HepG2 (cell line): Measurements from ENCODE around the gene HHATL. TPM values are rescaled to one million over a fixed set of nuclear protein-coding genes. Genes with fewer than 3 reads are reported as not detected.

Experiments
- polyA plus RNA-seq, 8 experiments: library from polyadenylated mRNA; depleted of rRNA in 3 of 8; stranded (reverse) in 7 of 8; unstranded in 1 of 8; fragments of >200 nt; fragmentation: Illumina TruSeq in 4 of 8; extraction: Trizol in 4 of 8; gene quantifications; 2 replicates each; pipeline versions ENCODE4 v1.2.1 to v1.2.3, GENCODE V29; 2011 to 2016; ENCODE audit warnings: low read depth in 4 of 8, missing spikeins in 1 of 8, mixed read lengths in 1 of 8; ENCODE audit not compliant: insufficient read depth in 1 of 8
- total RNA-seq, 5 experiments: library from RNA; depleted of rRNA; stranded (reverse); fragments of >200 nt; fragmentation: Illumina TruSeq; extraction: Trizol; gene quantifications; 2 replicates each; pipeline ENCODE4 v1.2.3, GENCODE V29; 2016; ENCODE audit warnings: low read depth in 1 of 5

HHATL gene
- total and polyA plus RNA-seq, 2 of the 13 experiments (the other 11 are each of a cell fraction or from before 2014, with no cell fraction given) = 0.26 TPM; not detected in 1

Other genes with a start within 250 kb of the HHATL start
- 0.04 TPM in 1 of 2 replicates, not detected in the other for gene VIPR1, start 200.2 kb downstream of the HHATL start, total RNA-seq (2016; rRNA removed; fragmentation: Illumina TruSeq; extraction: Trizol)
- 0.07 and 0.11 TPM in 2 replicates for gene VIPR1, start 200.2 kb downstream of the HHATL start, polyA plus RNA-seq (2011; rRNA removed)
- 38.4 and 40.0 TPM in 2 replicates for gene SEC22C, start 120.8 kb downstream of the HHATL start, total RNA-seq (2016; rRNA removed; fragmentation: Illumina TruSeq; extraction: Trizol)
- gene SEC22C, start 120.8 kb downstream of the HHATL start, polyA plus RNA-seq (2011; rRNA removed) = 20.0 and 21.9 TPM in 2 replicates
- 53.1 and 79.3 TPM in 2 replicates for gene SS18L2, start 111.9 kb downstream of the HHATL start, total RNA-seq (2016; rRNA removed; fragmentation: Illumina TruSeq; extraction: Trizol)
- 31.1 and 38.7 TPM in 2 replicates for gene SS18L2, start 111.9 kb downstream of the HHATL start, polyA plus RNA-seq (2011; rRNA removed)
- gene NKTR, start 102.1 kb downstream of the HHATL start, total RNA-seq (2016; rRNA removed; fragmentation: Illumina TruSeq; extraction: Trizol) = 24.9 and 59.6 TPM in 2 replicates
- gene NKTR, start 102.1 kb downstream of the HHATL start, polyA plus RNA-seq (2011; rRNA removed) = 35.0 and 41.3 TPM in 2 replicates
- 1.4 and 3.1 TPM in 2 replicates for gene ZBTB47, start 49.1 kb downstream of the HHATL start, total RNA-seq (2016; rRNA removed; fragmentation: Illumina TruSeq; extraction: Trizol)
- 1.5 and 2.4 TPM in 2 replicates for gene ZBTB47, start 49.1 kb downstream of the HHATL start, polyA plus RNA-seq (2011; rRNA removed)
- not detected in 2 replicates for gene KLHL40, start 17.3 kb downstream of the HHATL start, total RNA-seq (2016; rRNA removed; fragmentation: Illumina TruSeq; extraction: Trizol)
- not detected in 2 replicates for gene KLHL40, start 17.3 kb downstream of the HHATL start, polyA plus RNA-seq (2011; rRNA removed)
- gene CCDC13, start 70.5 kb upstream of the HHATL start, total RNA-seq (2016; rRNA removed; fragmentation: Illumina TruSeq; extraction: Trizol) = 0.22 TPM in 1 of 2 replicates, not detected in the other
- 0.51 and 0.68 TPM in 2 replicates for gene CCDC13, start 70.5 kb upstream of the HHATL start, polyA plus RNA-seq (2011; rRNA removed)
- gene HIGD1A, start 101.7 kb upstream of the HHATL start, total RNA-seq (2016; rRNA removed; fragmentation: Illumina TruSeq; extraction: Trizol) = 253 and 379 TPM in 2 replicates
- gene HIGD1A, start 101.7 kb upstream of the HHATL start, polyA plus RNA-seq (2011; rRNA removed) = 175 and 222 TPM in 2 replicates
- 1.1 TPM in 2 replicates for gene ACKR2, start 106.6 kb upstream of the HHATL start, total RNA-seq (2016; rRNA removed; fragmentation: Illumina TruSeq; extraction: Trizol)
- gene ACKR2, start 106.6 kb upstream of the HHATL start, polyA plus RNA-seq (2011; rRNA removed) = 1.9 and 2.6 TPM in 2 replicates
- gene CYP8B1, start 173.1 kb upstream of the HHATL start, total RNA-seq (2016; rRNA removed; fragmentation: Illumina TruSeq; extraction: Trizol) = 0.58 and 0.90 TPM in 2 replicates
- 2.0 and 2.8 TPM in 2 replicates for gene CYP8B1, start 173.1 kb upstream of the HHATL start, polyA plus RNA-seq (2011; rRNA removed)
- not detected in 2 replicates for gene ZNF662, start 203.3 kb upstream of the HHATL start, total RNA-seq (2016; rRNA removed; fragmentation: Illumina TruSeq; extraction: Trizol)
- 0.05 TPM in 1 of 2 replicates, not detected in the other for gene ZNF662, start 203.3 kb upstream of the HHATL start, polyA plus RNA-seq (2011; rRNA removed)